Adrenal gland (tissue), 12 donors: ENCODE results near the gene ZNF697. TPM values are rescaled to one million over a fixed set of nuclear protein-coding genes. Genes with fewer than 3 reads are reported as not detected.

Experiments used
- DNase-seq, 7 donors: peaks; one replicate each; pipeline ENCODE4 v3.0.0-alpha.2; 2019 to 2020
- H3K27ac ChIP-seq, 5 donors: fragments of 200-600 bp; sonication (generic) in 4 of 5; 1 replicate in 3 of 5; 2 replicates in 2 of 5; pipeline versions ENCODE4 v1.5.1 to v1.8.0; 2016 to 2020; ENCODE audit warnings: mild to moderate bottlenecking in 1 of 5
- H3K27me3 ChIP-seq: fragments of 200-600 bp; 2 replicates; pipeline ENCODE4 v1.8.0; 2021
- H3K36me3 ChIP-seq, 2 donors: fragments of 200-600 bp; replicated peaks in 1 of 2; 1 replicate in 1 of 2; 2 replicates in 1 of 2; pipeline versions ENCODE4 v1.5.1 to v1.8.0; 2018 to 2022
- H3K4me1 ChIP-seq, 2 donors: fragments of 200-600 bp; replicated peaks in 1 of 2; 1 replicate in 1 of 2; 2 replicates in 1 of 2; pipeline versions ENCODE4 v1.5.1 to v1.8.0; 2018 to 2021
- H3K4me3 ChIP-seq, 4 donors: fragments of 200-600 bp; sonication (generic) in 3 of 4; one replicate each; pipeline ENCODE4 v1.5.1; 2016 to 2018
- H3K9me3 ChIP-seq, 3 donors: fragments of 200-600 bp; sonication (generic) in 1 of 3; replicated peaks in 1 of 3; 1 replicate in 2 of 3; 2 replicates in 1 of 3; pipeline versions ENCODE4 v1.5.1 to v1.8.0; 2016 to 2021
- POLR2A ChIP-seq, 2 donors: fragments of 450-650 bp; IDR thresholded peaks; one replicate each; pipeline ENCODE4 v1.6.1; 2017; ENCODE audit warnings: antibody characterized with exemption in 2 of 2, mild to moderate bottlenecking in 2 of 2, moderate library complexity in 1 of 2
- WGBS, 4 donors: extraction: QIAGEN DNeasy Blood & Tissue Kit in 2 of 4; methylation state at CpG; one replicate each; pipeline versions ENCODE4 v1.1.5 to v1.1.7; 2013 to 2017; 5-methylcytosine and 5-hydroxymethylcytosine counted together
- intact Hi-C, 2 donors: fragments of 100-400 bp; cut with DNase I; formaldehyde crosslinking; loops; one replicate each; pipeline versions ENCODE4 v1.14.1 to v1.15.0; 2022 to 2023
- polyA plus RNA-seq, 3 donors: library from polyadenylated mRNA; stranded (reverse); fragments of 200-250 nt in 2 of 3; fragments of 350-450 nt in 1 of 3; fragmentation: Illumina TruSeq in 1 of 3; extraction: RNeasy Lipid Tissue Mini Kit (QIAGEN cat#74804) in 1 of 3; gene quantifications; one replicate each; pipeline ENCODE4 v1.2.3, GENCODE V29; 2013 to 2014
- total RNA-seq, 9 donors: library from RNA; depleted of rRNA in 4 of 9; stranded (reverse); fragments of >200 nt in 4 of 9; fragments of 120-200 nt in 1 of 9; fragmentation: NEBNext Ultra II Directional in 1 of 9; extraction: Animal tissue kit (Norgen Biotek cat#: 25700) in 1 of 9; gene quantifications; one replicate each; pipeline versions ENCODE4 v1.1.0 to v1.2.4, GENCODE V29; 2013 to 2023
- TF ChIP-seq, protein P1 (sequence below), 6 experiments: fragments of 450-650 bp in 4 of 6; fragments of 200-600 bp in 2 of 6; sonication (generic) in 1 of 6; IDR thresholded peaks; 1 replicate in 5 of 6; 2 replicates in 1 of 6; pipeline versions ENCODE4 v1.5.1 to v1.8.0; 2016 to 2021; ENCODE audit warnings: antibody characterized with exemption in 6 of 6, mild to moderate bottlenecking in 2 of 6, moderate library complexity in 1 of 6
- donor health status: healthy with polysubstance abuse.
- donor health status: Bipolar disorder and iron deficiency.
- donor health status: DM: yes; HTN: yes; CAD: no.
- donor health status: DM: no; HTN: no; CAD: no.
- donor health status: DM: no; HTN: no; CAD: no.
- donor health status: DM: yes; HTN: yes; CAD: no.

ZNF697 gene
- total and polyA plus RNA-seq, 12 donors = 1.7 to 14.5 (median 5.3) TPM

DNA sequence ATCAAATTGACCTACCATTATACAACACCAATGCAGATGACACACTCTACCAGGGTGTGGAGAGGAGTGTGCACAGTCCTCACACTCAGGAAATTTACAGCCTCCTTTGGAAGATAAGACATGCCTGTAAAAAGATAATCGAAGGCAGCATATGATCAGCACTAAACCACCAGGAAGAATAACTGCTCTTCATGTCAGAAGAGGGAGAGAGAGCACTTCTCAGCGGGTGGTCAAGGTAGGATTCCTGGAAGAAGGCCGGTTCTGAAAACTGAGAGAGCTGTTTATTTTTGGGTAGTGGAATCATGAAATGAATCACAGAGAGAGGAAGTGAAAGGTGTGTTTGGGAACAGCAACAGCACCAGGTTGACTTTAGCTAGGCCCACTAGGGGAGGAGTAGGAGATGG lies 14.0 kb upstream of the ZNF697 start:
- Histone ChIP-seq H3K9me3 (no peaks in the 10 kb centered on the region), H3K36me3 (no peaks in the 10 kb centered on the region), H3K4me3 (no peak overlapping the region), H3K27me3 (no peaks in the 10 kb centered on the region), H3K27ac (no peak overlapping the region), H3K4me1 (no peaks in the 10 kb centered on the region)
- no peak for TF ChIP-seq POLR2A (IDR thresholded peaks at IDR 0.05)
- TF ChIP-seq, protein P1, sequence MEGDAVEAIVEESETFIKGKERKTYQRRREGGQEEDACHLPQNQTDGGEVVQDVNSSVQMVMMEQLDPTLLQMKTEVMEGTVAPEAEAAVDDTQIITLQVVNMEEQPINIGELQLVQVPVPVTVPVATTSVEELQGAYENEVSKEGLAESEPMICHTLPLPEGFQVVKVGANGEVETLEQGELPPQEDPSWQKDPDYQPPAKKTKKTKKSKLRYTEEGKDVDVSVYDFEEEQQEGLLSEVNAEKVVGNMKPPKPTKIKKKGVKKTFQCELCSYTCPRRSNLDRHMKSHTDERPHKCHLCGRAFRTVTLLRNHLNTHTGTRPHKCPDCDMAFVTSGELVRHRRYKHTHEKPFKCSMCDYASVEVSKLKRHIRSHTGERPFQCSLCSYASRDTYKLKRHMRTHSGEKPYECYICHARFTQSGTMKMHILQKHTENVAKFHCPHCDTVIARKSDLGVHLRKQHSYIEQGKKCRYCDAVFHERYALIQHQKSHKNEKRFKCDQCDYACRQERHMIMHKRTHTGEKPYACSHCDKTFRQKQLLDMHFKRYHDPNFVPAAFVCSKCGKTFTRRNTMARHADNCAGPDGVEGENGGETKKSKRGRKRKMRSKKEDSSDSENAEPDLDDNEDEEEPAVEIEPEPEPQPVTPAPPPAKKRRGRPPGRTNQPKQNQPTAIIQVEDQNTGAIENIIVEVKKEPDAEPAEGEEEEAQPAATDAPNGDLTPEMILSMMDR (IDR thresholded peaks at IDR 0.05) = no peak
- intact Hi-C loops = loop anchor here (5.0 kb wide), 1 partner anchor 45 kb away; no protein-coding TSS in a partner anchor
- 70 to 79% (median 76%) methylated on average over 3 of the region's 3 CpGs for WGBS, 4 donors
- DNase-seq = no peak

DNA sequence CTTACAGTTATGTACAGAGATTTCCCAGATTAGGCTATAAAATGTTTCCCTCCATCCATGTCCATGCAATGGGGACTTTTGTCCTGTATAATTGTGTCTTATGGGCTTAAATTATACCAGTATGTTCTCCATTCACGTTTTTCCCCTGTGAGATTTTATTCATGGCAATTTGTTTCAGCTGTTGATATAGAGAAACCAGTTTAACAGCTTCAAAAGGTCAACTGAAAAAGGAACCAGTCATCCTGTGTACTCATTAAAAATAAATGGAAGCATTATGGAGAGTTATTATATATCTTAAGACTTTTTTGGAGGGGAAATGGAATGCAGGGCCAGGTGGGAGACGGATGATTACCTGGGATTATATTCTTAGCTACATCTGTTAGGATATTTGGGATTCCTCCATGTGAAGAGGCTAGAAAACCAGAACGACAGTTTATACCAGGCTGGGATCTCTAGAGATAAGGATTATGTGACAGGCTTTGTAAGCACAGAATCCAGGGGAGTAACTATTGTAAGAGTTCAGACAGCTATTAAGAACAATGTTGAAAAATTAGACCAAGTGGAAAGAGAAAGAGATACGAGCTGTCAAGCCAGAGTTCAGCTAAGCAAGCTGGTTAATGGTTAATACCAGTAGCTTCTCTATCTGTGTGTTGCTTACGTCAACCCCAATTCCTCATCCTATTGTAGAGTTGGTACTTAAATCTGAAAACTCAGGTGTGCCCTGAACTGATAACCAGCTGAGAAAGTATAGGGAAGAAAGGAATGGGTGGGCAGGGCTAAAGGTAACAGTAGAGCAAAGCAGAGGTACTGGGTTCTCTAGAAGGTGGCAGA lies 12.4 kb upstream of the ZNF697 start:
- 79 to 86% (median 80%) methylated on average over 5 of the region's 5 CpGs for WGBS, 4 donors
- intact Hi-C loops = loop anchor here (5.0 kb wide), 1 partner anchor 43 kb away; no protein-coding TSS in a partner anchor

DNA sequence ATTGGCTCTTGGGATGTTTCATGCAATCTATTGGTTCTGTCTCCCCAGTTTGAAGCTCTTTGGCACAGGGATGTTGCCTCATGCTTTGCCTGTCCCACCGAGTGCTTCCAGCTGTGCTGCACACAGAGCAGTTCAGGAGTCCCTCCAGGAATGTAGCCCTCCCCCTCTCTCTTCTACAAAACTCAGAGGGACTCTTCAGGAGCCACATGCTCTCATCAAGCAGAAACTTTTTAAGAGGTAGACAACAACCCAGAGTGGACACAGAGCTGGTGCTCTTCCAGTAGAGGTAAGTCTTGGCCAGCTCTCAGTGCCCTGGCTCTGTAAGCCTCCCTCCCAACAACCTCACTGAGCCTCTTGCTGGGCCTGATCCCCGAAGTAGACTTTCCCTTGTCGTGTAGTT lies 11.6 kb upstream of the ZNF697 start:
- intact Hi-C loops = loop anchor here (5.0 kb wide), 1 partner anchor 42 kb away; no protein-coding TSS in a partner anchor
- no peaks in the 10 kb centered on the region for H3K27me3 ChIP-seq
- H3K4me1 ChIP-seq = no peaks in the 10 kb centered on the region
- no peaks in the 10 kb centered on the region for H3K9me3 ChIP-seq
- TF ChIP-seq POLR2A (IDR thresholded peaks at IDR 0.05) = no peak
- TF ChIP-seq, protein P1 (IDR thresholded peaks at IDR 0.05) = no peak
- DNase-seq = peak in 4 of 7 donors; percentile 26 to 72 (median 37)
- H3K36me3 ChIP-seq = no peaks in the 10 kb centered on the region
- 62 to 77% (median 67%) methylated on average over 3 of the region's 3 CpGs for WGBS, 4 donors
- no peak overlapping the region for H3K4me3 ChIP-seq
- H3K27ac ChIP-seq = no peak overlapping the region

More for the DNA sequence above, 12.4 kb upstream of the ZNF697 start:
- Histone ChIP-seq H3K4me1 (no peaks in the 10 kb centered on the region), H3K36me3 (no peaks in the 10 kb centered on the region), H3K27me3 (no peaks in the 10 kb centered on the region), H3K27ac (no peak overlapping the region), H3K9me3 (no peaks in the 10 kb centered on the region), H3K4me3 (no peak overlapping the region)
- DNase-seq = no peak
- TF ChIP-seq POLR2A (IDR thresholded peaks at IDR 0.05) = no peak
- TF ChIP-seq, protein P1 (IDR thresholded peaks at IDR 0.05) = no peak

DNA sequence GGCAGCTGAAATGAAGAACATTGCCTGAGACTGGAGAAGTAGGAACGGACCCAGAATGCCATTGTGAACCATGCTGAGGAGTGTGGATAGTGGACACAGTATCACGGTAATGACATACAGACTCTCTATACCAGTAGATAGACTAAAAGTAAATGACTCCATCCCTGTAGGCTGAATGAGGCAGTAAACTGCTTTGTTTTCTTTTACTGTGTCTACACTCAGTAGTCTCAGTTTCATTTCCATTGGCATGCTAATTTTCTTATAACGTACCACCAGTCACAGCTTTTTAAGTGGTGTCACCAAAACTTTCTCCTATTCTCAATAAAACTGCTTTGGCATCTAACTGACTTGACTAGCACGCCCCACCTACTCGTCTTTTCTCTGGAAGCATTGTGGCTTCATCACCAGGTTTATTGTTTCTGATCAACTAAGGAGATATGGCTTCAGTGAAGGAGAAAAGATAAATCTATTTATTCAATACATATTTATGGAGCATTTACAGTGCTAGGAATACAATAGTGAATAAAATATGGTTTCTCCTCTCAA lies 8.4 kb upstream of the ZNF697 start:
- Histone ChIP-seq H3K9me3 (no peaks in the 10 kb centered on the region), H3K4me1 (peaks cover 0 to 13% of the 10 kb centered on the region in 2 donors), H3K36me3 (no peaks in the 10 kb centered on the region), H3K4me3 (no peak overlapping the region), H3K27me3 (no peaks in the 10 kb centered on the region), H3K27ac (no peak overlapping the region)
- 87 to 94% (median 87%) methylated on average over 5 of the region's 5 CpGs for WGBS, 4 donors
- TF ChIP-seq, protein P1 (IDR thresholded peaks at IDR 0.05) = no peak
- TF ChIP-seq POLR2A (IDR thresholded peaks at IDR 0.05) = no peak
- no peak for DNase-seq
- intact Hi-C loops = no loop called here
